ENCODE measurements around the gene TMEM92.

DNA sequence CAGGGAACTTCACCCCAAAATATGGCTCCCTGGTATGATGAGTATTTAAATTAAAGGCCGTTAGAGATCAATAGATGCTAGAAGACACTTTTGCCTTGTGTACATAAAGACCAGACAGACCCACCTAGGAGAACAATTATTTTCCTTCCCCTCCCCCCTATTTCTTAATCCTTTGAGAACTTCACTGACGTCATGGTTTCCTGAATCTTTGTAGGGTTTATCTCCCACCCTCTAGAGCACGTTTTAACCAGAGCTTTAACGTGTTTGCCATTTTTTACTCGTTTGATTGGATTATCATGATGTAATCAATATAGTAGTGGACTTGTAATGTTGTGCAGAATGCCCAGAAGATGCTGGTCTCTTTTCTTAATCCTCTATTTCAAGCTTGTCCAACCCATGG, 48.8 kb downstream of the TMEM92 start:
- TF ChIP-seq, protein P1, sequence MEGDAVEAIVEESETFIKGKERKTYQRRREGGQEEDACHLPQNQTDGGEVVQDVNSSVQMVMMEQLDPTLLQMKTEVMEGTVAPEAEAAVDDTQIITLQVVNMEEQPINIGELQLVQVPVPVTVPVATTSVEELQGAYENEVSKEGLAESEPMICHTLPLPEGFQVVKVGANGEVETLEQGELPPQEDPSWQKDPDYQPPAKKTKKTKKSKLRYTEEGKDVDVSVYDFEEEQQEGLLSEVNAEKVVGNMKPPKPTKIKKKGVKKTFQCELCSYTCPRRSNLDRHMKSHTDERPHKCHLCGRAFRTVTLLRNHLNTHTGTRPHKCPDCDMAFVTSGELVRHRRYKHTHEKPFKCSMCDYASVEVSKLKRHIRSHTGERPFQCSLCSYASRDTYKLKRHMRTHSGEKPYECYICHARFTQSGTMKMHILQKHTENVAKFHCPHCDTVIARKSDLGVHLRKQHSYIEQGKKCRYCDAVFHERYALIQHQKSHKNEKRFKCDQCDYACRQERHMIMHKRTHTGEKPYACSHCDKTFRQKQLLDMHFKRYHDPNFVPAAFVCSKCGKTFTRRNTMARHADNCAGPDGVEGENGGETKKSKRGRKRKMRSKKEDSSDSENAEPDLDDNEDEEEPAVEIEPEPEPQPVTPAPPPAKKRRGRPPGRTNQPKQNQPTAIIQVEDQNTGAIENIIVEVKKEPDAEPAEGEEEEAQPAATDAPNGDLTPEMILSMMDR (IDR thresholded peaks at IDR 0.05), result no peak
- no peak for TF ChIP-seq POLR2A (IDR thresholded peaks at IDR 0.05)

All from esophagus squamous epithelium (tissue), 4 donors.